Left cardiac atrium (tissue), 2 donors: ENCODE results near the gene SCLT1. TPM values are rescaled to one million over a fixed set of nuclear protein-coding genes. Genes with fewer than 3 reads are reported as not detected.

Experiments
- total RNA-seq, 2 donors: library from RNA; stranded (reverse); fragmentation: NEBNext Ultra II Directional; extraction: Animal tissue kit (Norgen Biotek cat#: 25700); gene quantifications; one replicate each; pipeline ENCODE4 v1.2.1, GENCODE V29; 2021
- donor health status: DM: no; HTN: yes; CAD: no; lungs with severe emphysema.
- donor health status: DM: yes; HTN: yes; CAD: no.

Gene SCLT1
- total RNA-seq, 2 donors from 2014 or later = 11.8 to 14.6 TPM

Other genes with a start within 250 kb of the SCLT1 start
- 1 to 10 TPM; 3.8 to 5.3 TPM for gene C4orf33, start 2.6 kb upstream of the SCLT1 start, total RNA-seq